ENCODE results near the gene PPP4R3A.
"Not testable (repeated sequence)": the region's sequence is repeated elsewhere in the genome, so short reads cannot be mapped to it uniquely, and the experiment has no call there.

PPP4R3A gene

DNA sequence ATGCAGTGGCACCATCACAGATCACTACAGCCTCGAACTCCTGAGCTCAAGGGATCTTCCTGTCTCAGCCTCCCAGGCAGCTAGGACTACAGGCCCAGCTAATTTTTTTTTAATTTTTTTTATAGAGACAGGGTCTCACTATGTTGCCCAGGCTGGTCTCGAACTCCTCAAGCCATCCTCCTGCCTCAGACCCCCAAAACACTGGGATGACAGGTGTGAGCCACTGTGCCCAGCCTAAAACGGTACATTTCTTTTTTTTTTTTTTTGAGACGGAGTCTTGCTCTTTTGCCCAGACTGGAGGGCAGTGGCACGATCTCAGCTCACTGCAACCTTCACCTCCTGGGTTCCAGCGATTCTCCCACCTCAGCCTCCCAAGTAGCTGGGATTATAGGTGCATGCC, 100.9 kb downstream of the PPP4R3A start:
- DNase-seq (ENCODE audit: low read depth) = not testable (repeated sequence)

Data from activated T-cell treated with anti-CD3 and anti-CD28 coated beads for 48 hours (primary cell).